AG04450 (cell line): ENCODE data around the gene ASGR1. TPM values are rescaled to one million over a fixed set of nuclear protein-coding genes. Genes with fewer than 3 reads are reported as not detected.
A peak's percentile ranks its signal among the peaks of the same experiment; 100 is the strongest.

Source experiments
- CTCF ChIA-PET: fragments of 300-600, 350-600 bp; formaldehyde crosslinking; extraction: SDS; loops from one replicate; lab custom pipeline; 2022; ENCODE audit warnings: antibody characterized with exemption, inconsistent platforms; lab: Charles Lee
- POLR2A ChIA-PET: fragments of 350-600 bp; formaldehyde crosslinking; extraction: SDS; loops from one replicate; lab custom pipeline; 2021; ENCODE audit warnings: antibody characterized with exemption, inconsistent platforms; lab: Yijun Ruan, JAX
- DNase-seq: peaks from one replicate; pipeline ENCODE4 v3.0.0-alpha.2; 2011; ENCODE audit warnings: low read depth, low spot score
- H3K27ac ChIP-seq: one replicate; pipeline ENCODE4 v1.5.1; 2012; ENCODE audit warnings: low read depth, low read length, control low read depth
- H3K27me3 ChIP-seq: one replicate; pipeline ENCODE4 v1.6.0; 2012; ENCODE audit warnings: low read length; ENCODE audit not compliant: control insufficient read depth, insufficient read depth
- H3K4me3 ChIP-seq: 2 replicates; pipeline ENCODE4 v1.5.1; 2011; ENCODE audit warnings: mild to moderate bottlenecking, low read depth, low read length, control low read depth
- H3K9me3 ChIP-seq: 2 replicates; pipeline ENCODE4 v1.5.1; 2012; ENCODE audit warnings: low read length; ENCODE audit not compliant: control insufficient read depth, insufficient read depth
- polyA plus RNA-seq: library from polyadenylated mRNA; depleted of rRNA; stranded (reverse); fragments of >200 nt; gene quantifications from 2 replicates; pipeline ENCODE4 v1.2.3, GENCODE V29; 2011
- TF ChIP-seq, protein P1 (sequence below): IDR thresholded peaks from 2 replicates; pipeline ENCODE4 v1.5.1; 2011; ENCODE audit warnings: low read depth, low read length, control low read depth, inconsistent platforms

Gene ASGR1
- polyA plus RNA-seq, 1 experiment: 1.1 TPM

DNA sequence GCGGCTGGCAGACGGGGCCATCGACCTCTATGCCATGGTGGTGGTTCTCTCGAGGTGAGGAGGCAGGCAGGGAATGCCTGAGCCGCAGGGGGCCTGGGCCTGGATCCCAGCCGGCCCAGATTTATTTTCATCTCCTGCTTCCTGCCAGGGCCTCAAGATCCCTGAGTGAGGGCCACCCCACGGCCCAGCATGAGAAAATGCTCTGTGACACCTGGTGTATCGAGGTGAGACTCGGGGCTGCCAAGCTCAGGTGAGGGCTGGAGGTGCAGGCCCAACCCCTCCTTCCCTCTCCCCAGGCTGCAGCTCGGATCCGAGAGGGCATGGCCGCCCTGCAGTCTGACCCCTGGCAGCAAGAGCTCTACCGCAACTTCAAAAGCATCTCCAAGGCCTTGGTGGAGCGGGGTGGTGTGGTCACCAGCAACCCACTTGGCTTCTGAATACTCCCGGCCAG lies 45.5 kb upstream of the ASGR1 start:
- Histone ChIP-seq H3K27ac (no peak overlapping the region), H3K9me3 (no peaks in the 10 kb centered on the region; the same call in 1 of the 2 replicates), H3K27me3 (no peaks in the 10 kb centered on the region), H3K4me3 (no peak overlapping the region)
- TF ChIP-seq, protein P1, sequence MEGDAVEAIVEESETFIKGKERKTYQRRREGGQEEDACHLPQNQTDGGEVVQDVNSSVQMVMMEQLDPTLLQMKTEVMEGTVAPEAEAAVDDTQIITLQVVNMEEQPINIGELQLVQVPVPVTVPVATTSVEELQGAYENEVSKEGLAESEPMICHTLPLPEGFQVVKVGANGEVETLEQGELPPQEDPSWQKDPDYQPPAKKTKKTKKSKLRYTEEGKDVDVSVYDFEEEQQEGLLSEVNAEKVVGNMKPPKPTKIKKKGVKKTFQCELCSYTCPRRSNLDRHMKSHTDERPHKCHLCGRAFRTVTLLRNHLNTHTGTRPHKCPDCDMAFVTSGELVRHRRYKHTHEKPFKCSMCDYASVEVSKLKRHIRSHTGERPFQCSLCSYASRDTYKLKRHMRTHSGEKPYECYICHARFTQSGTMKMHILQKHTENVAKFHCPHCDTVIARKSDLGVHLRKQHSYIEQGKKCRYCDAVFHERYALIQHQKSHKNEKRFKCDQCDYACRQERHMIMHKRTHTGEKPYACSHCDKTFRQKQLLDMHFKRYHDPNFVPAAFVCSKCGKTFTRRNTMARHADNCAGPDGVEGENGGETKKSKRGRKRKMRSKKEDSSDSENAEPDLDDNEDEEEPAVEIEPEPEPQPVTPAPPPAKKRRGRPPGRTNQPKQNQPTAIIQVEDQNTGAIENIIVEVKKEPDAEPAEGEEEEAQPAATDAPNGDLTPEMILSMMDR: no peak
- no peak for DNase-seq
- ChIA-PET CTCF (no interaction called here), POLR2A (interaction anchor here (1.7 kb wide), 1 partner anchor 17 kb away, joined by 5 read pairs; the partner anchor contains the start of gene GABARAP)

DNA sequence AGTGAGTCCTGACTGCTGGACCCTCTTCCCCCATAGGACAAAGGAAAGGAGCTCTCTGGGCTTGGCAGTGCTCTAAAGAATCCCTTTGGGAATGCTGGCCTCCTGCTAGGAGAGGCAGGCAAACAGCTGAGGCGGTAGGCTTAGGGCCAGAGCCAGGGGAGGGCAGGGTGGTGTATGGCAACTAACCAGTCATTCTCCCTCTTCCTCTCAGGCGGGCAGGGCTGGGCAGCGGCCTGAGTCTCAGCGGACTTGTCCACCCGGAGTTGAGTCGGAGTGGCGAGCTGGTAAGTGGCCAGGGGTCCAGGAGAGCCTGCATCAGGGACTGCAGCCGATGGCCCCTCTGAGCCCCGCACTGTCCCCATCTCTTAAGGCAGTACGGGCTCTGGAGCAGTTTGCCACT lies 44.9 kb upstream of the ASGR1 start:
- POLR2A ChIA-PET: interaction anchor here (1.7 kb wide), 1 partner anchor 18 kb away, joined by 5 read pairs; the partner anchor contains the start of gene GABARAP
- no peaks in the 10 kb centered on the region for H3K27me3 ChIP-seq
- TF ChIP-seq, protein P1: no peak
- no peak for DNase-seq
- H3K9me3 ChIP-seq: no peaks in the 10 kb centered on the region; the same call in 1 of the 2 replicates
- CTCF ChIA-PET: no interaction called here
- no peak overlapping the region for H3K4me3 ChIP-seq
- no peak overlapping the region for H3K27ac ChIP-seq

DNA sequence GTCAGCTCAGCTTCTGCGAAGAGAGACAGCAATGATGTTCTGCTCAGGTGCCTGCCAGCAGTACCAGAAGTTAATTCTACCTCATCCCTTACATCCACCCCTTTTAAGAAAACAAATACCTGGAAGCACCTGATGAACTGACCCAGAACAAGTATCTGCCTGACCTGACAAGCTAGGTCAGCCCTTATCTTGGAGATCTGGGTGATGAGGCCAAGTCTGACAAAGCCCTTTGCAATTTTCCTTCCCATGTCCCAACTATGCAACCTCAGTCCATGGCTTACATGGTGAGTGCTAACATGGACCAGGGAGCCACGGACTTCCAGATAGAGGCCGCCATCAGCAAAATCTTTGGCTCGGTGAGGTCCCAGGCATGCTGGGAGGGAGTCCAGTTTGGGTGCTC lies 44.2 kb upstream of the ASGR1 start:
- Histone ChIP-seq H3K27me3 (no peaks in the 10 kb centered on the region), H3K4me3 (no peak overlapping the region), H3K9me3 (no peaks in the 10 kb centered on the region; the same call in 1 of the 2 replicates), H3K27ac (no peak overlapping the region)
- TF ChIP-seq, protein P1: no peak
- POLR2A ChIA-PET: no interaction called here
- CTCF ChIA-PET: no interaction called here
- no peak for DNase-seq

DNA sequence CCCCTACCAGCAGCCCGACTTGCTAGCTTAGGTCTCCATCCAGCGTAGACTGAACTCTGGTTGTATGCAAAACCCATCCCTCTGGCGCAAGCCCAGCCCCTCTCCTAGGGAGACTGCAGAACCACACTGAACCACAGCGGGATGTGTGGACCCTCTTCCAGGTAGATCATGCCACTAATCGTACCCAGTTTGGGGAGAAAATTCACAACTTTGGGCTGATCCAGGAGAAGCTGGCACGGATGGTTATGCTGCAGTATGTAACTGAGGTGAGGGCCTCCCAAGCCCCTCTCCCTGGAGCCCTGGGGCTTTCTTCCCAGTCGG lies 43.8 kb upstream of the ASGR1 start:
- ChIA-PET POLR2A (interaction anchor here (0.7 kb wide), 1 partner anchor 17 kb away, joined by 3 read pairs; the partner anchor contains the start of gene PHF23), CTCF (no interaction called here)
- H3K4me3 ChIP-seq: no peak overlapping the region
- no peak overlapping the region for H3K27ac ChIP-seq
- TF ChIP-seq, protein P1: no peak
- DNase-seq: no peak
- no peaks in the 10 kb centered on the region for H3K27me3 ChIP-seq
- H3K9me3 ChIP-seq: no peaks in the 10 kb centered on the region; the same call in 1 of the 2 replicates

DNA sequence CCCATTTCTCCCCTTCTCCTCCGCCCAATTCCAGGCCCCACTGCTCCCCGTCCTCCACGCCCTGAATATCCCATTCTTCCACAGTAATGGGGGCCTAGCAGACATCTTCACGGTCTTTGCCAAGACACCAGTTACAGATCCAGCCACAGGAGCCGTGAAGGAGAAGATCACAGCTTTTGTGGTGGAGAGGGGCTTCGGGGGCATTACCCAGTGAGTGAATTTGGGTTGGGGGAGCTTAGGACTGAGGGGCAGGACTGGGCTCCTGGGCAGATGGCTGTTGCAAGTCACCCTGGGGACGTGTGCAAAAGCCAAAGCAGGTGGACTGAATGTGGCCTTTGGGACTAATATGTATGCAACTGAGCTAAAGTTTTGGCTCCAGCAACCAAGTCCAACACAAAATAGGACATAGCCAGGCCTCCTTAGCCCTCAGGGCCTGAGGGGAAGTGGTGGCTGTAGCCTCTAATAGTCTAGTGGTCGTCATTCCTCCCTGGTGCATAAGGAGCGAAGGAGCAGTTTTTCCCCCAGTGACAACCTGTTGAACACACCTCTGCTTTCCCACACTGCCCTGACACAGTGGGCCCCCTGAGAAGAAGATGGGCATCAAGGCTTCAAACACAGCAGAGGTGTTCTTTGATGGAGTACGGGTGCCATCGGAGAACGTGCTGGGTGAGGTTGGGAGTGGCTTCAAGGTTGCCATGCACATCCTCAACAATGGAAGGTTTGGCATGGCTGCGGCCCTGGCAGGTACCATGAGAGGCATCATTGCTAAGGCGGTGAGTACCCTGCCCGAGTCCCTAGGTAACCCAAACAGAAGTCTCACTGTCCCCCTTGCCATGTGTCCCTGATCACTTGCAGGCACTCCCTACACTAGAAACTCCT lies 43.2 kb upstream of the ASGR1 start:
- CTCF ChIA-PET: interaction anchor here (1.0 to 2.0 kb wide), 2 partner anchors 10 to 27 kb away, joined by 3 to 4 read pairs; no protein-coding TSS in a partner anchor
- Histone ChIP-seq H3K27me3 (no peaks in the 10 kb centered on the region), H3K27ac (peak overlapping the region; percentile 11), H3K9me3 (no peaks in the 10 kb centered on the region; the same call in 1 of the 2 replicates), H3K4me3 (no peak overlapping the region)
- POLR2A ChIA-PET: interaction anchor here (0.7 to 4.2 kb wide), 2 partner anchors 12 to 17 kb away, joined by 3 to 42 read pairs; partner anchors contain the start of genes DVL2 and PHF23
- TF ChIP-seq, protein P1: no peak
- no peak for DNase-seq
